ENCODE results near the gene DIPK2A. TPM values are rescaled to one million over a fixed set of nuclear protein-coding genes. Genes with fewer than 3 reads are reported as not detected.

The DIPK2A gene
- total and polyA plus RNA-seq, 12 donors: 2.9 to 15.0 (median 7.4) TPM

DNA sequence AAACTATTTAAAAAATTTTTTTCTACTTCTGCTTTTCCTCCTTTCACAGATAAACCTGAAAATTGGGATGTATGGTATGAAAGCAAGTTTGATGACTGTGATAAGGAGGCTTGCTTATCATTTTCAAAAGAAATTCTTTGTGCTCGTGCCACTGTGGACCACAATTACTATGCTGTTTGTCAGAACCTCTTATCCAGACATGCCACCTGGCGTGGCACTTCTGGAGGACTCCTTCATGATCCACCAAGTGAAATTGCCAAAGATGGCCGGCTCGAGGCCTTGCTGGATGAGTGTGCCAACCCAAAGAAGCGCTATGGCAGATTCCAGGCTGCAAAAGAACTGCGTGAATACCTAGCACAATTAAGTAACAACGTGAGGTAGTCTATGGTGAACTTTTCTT, 17.8 kb downstream of the DIPK2A start:
- DNase-seq (no peak), ATAC-seq (no peak)
- TF ChIP-seq, protein P1, sequence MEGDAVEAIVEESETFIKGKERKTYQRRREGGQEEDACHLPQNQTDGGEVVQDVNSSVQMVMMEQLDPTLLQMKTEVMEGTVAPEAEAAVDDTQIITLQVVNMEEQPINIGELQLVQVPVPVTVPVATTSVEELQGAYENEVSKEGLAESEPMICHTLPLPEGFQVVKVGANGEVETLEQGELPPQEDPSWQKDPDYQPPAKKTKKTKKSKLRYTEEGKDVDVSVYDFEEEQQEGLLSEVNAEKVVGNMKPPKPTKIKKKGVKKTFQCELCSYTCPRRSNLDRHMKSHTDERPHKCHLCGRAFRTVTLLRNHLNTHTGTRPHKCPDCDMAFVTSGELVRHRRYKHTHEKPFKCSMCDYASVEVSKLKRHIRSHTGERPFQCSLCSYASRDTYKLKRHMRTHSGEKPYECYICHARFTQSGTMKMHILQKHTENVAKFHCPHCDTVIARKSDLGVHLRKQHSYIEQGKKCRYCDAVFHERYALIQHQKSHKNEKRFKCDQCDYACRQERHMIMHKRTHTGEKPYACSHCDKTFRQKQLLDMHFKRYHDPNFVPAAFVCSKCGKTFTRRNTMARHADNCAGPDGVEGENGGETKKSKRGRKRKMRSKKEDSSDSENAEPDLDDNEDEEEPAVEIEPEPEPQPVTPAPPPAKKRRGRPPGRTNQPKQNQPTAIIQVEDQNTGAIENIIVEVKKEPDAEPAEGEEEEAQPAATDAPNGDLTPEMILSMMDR (IDR thresholded peaks at IDR 0.05): no peak
- Histone ChIP-seq H3K27me3 (no peaks in the 10 kb centered on the region), H3K4me3 (no peak overlapping the region), H3K9me3 (no peaks in the 10 kb centered on the region), H3K4me1 (peaks cover 0 to 10% (median 4%) of the 10 kb centered on the region in 9 donors), H3K27ac (no peak overlapping the region), H3K36me3 (peaks cover 0 to 33% (median 4%) of the 10 kb centered on the region in 9 donors)
- intact Hi-C loops (cut with DNase I): no loop called here
- WGBS, 2 donors: 96 to 97% methylated on average over 7 of the region's 7 CpGs

DNA sequence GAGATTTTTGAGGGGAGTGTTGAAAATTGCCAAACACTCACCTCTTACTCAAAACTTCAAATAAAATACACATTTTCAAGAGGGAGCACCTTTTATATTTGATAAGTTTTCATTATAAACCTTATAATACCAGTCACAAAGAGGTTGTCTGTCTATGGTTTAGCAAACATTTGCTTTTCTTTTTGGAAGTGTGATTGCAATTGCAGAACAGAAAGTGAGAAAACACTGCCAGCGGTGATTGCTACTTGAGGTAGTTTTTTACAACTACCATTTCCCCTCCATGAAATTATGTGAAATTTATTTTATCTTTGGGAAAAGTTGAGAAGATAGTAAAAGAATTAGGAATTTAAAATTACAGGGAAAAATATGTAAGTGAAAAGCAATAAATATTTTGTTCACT, 20.1 kb downstream of the DIPK2A start:
- DNase-seq (no peak), ATAC-seq (no peak)
- Histone ChIP-seq H3K4me3 (no peak overlapping the region), H3K4me1 (peaks cover 0 to 6% (median 0%) of the 10 kb centered on the region in 9 donors), H3K27ac (no peak overlapping the region), H3K27me3 (no peaks in the 10 kb centered on the region), H3K9me3 (no peaks in the 10 kb centered on the region), H3K36me3 (peaks cover 0 to 32% (median 4%) of the 10 kb centered on the region in 9 donors)
- TF ChIP-seq, protein P1 (IDR thresholded peaks at IDR 0.05): no peak
- WGBS, 2 donors: 89 to 95% methylated on average over 1 of the region's 1 CpG
- intact Hi-C loops (cut with DNase I): no loop called here

DNA sequence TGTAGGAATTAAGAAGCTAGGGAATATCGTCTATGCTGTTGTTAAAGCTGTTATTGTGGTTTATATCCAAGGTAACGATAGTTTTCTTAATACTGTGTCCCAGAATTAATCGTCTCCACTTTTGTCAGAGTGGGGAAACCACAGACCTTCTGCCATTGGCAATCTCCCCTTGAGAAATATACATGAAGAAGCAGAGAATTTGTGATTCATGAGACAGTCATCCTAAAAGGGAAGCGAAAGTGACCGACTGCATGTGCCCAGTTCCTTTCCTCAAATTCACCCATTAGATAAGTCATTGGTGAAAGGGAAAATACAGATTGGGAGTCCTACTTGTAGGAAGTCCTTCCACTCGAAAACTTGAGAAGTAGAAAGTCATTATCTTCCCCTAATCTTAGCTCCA, 26.6 kb downstream of the DIPK2A start:
- intact Hi-C loops (cut with DNase I): no loop called here
- no peak overlapping the region for H3K27ac ChIP-seq
- peaks cover 0 to 10% (median 0%) of the 10 kb centered on the region in 9 donors for H3K4me1 ChIP-seq
- TF ChIP-seq, protein P1 (IDR thresholded peaks at IDR 0.05): no peak
- 86 to 91% methylated on average over 6 of the region's 6 CpGs for WGBS, 2 donors
- DNase-seq: no peak
- H3K27me3 ChIP-seq: no peaks in the 10 kb centered on the region
- no peaks in the 10 kb centered on the region for H3K9me3 ChIP-seq
- peak in 4 of 8 donors; percentile 34 to 64 (median 41) for ATAC-seq
- H3K36me3 ChIP-seq: peaks cover 0 to 9% (median 0%) of the 10 kb centered on the region in 9 donors
- no peak overlapping the region for H3K4me3 ChIP-seq

DNA sequence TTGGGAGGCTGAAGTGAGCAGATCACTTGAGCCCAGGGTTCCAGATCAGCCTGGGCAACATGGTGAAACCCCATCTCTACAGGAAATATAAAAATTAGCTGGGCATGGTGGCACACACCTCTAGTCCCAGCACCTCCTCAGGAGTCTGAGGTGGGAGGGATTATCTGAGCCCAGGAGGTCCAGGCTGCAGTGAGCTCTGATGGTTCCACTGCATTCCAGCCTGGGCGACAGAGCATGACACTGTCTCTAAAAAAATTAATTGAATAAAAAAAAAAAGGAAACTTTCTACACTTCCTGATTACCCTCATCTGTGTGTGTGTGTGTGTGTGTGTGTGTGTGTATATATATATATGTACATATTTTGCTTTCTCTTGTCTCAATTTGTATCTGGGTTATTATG, 31.4 kb downstream of the DIPK2A start:
- TF ChIP-seq, protein P1 (IDR thresholded peaks at IDR 0.05): no peak
- Histone ChIP-seq H3K4me1 (peaks cover 0 to 6% (median 0%) of the 10 kb centered on the region in 9 donors), H3K27ac (no peak overlapping the region), H3K36me3 (no peaks in the 10 kb centered on the region), H3K27me3 (no peaks in the 10 kb centered on the region), H3K4me3 (no peak overlapping the region), H3K9me3 (no peaks in the 10 kb centered on the region)
- ATAC-seq (no peak), DNase-seq (no peak)
- 83 to 94% methylated on average over 1 of the region's 1 CpG for WGBS, 2 donors
- intact Hi-C loops (cut with DNase I): no loop called here

Measured in heart right ventricle (tissue), 16 donors.